Left kidney (tissue), 2 donors: ENCODE results near the gene KIF18A. TPM values are rescaled to one million over a fixed set of nuclear protein-coding genes. Genes with fewer than 3 reads are reported as not detected.

ENCODE experiments used
- DNase-seq: peaks from one replicate; pipeline ENCODE4 v3.0.0-alpha.2; 2013
- polyA plus RNA-seq: library from polyadenylated mRNA; unstranded; fragments of 120-200 nt; gene quantifications from one replicate; pipeline ENCODE4 v1.2.1, GENCODE V29; 2013; ENCODE audit not compliant: insufficient read length

KIF18A gene
- polyA plus RNA-seq, 1 donor: 17.8 TPM

DNA sequence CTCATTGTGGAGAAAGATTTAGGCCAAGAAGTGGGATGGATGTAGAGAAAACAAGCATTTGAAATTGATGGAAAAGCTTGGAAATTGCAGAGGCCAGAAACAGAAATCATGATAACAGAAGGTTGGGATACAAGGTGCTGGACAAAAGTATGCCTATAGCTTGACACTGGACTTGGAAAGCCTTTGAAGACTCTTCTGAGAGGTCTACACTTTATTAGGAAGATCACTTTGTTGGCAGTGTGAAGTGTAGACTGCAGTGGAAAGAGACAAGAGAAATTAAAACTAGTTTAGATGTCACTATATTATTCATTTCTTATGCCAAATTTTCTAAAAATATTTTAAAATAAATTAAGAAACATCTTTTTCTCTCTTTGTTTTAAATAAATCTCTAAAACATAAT is 59.1 kb downstream of the KIF18A start:
- DNase-seq: no peak

DNA sequence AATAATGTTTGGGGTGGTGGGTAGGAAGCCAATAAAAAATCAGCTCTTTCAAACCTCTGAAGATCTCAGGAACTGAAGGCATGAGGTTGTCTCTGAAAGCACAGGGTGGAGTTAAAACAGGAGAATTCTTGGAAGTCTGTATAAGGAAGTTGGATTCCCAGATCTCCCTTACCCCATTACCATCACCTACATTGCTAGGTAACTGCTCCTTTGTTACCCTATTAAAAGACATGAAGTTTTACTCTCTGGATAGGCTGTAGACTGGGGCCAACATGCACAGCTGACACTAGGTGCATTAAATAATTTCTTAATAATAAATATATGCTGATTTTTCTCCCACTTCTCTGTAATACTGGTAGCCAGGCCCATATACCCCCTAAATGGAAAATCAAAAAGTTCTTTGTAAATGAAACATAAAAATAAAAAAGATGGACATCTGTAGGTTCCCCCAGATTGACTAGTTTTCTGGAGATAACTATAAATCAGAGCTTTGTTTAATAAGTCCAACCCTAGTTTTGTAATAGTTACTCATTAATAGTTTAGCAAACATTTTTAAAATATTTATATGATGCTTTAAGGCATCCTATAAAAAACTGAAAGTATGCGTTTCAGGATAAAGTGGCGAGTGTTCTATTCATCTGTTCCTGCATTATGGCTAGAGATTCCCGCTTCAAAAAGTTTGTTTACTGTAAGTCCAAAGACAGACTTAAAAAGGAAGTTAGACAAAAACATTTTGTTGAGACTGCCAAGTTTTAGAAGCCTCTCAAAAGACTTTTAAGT is 63.8 kb downstream of the KIF18A start:
- no peak for DNase-seq

DNA sequence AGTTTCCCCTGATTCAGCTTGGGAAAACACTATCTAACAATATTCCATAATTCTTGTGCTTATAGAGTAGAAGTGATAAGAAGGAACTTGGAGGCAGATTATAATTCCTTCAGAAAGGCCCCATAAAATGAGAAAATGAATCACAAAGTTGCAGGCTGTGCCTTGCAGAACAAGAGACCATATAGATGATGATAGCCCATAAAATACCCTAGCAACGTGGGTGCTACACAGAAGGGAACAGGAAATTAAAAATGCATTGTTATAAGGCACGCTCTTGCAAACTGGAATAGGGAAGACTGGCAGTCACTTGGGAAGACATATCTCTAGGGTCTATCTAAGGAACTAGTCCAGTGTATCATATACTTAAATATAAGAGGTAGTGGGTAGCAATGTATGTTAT is 67.6 kb downstream of the KIF18A start:
- no peak for DNase-seq

DNA sequence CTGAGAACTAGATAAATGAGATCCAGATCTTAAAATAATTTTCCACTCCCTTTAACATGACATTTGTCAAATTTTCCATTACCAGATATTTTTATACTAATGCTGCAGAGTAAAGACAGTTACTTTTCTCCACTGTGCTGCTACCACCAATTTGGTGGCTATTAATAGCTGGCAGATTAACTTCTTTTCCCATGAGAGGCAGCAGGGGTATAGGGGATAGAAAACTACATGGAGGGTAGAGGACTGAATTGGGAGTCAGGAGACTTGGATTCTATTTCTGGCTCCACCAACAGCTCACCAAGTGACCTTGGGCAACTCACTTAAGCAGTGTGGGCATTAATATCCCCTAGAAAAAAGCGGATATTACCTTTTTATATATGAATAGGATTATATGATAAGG is 69.2 kb downstream of the KIF18A start:
- no peak for DNase-seq

DNA sequence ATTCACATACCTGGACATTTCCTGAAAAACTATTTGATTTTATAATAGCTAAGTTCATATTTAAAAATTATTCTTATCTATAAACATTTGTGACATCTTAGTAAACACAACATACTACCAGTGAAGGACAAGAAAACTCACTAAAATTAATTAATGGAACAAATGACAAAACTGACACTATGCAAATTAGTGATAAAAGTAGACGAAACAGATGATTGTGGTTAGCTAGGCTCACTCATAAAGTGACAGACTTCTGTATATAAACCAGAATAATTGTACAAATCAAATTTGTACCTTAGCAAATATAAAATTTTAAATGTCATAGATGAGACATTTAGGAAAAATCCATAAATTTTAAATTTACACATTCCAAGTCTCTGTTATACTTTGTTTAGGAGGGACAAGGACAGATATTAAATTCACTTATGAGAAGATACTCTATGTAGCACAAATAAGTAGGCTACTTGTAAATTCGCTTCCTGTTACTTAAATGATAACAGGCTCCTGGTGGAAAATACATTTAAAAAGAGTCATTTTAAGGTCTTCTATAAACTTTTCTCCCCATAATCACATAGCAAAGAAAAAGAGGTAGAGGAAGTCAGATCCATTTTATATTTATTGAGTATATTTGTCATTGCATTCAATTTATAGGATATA is 81.2 kb downstream of the KIF18A start:
- DNase-seq: no peak

- DNase-seq: no peak
Observed at GRCh38 chr11:28017816-28018215, 90.1 kb downstream of the KIF18A start.

DNA sequence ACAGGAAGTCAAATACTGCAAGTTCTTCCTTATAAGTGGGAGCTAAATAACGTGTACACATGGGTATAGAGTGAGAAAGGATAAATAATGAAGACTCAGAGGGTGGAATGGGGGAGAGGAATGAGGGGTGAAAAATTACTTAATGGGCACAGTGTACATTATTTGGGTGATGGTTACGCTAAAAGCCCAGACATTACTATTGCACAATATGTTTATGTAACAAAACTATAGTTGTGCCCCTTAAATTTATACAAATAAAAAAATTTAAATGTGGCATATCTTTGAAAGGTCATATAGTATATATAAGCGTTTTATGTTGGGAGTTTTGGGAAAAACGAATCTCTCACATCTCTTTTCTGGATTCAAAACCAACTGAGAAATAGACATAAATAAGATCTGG is 96.1 kb downstream of the KIF18A start:
- DNase-seq: no peak

DNA sequence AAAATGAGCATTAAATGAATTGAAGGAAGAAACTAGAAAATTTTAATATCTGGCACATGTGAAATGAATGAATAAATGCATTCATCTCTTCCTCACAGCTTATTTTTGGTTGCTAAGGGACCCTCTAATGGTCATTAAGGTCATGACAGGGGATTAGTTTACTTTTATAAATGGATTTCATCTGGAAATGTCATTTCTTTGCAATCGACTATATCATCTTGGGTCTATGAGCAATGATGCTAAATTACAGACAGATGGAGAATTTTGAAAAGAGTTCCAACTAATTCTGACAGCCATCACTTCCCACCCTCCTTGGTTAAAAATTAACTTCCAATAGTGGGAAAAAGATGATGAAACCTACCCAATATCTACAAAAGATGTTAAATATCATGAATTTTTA is 98.0 kb downstream of the KIF18A start:
- no peak for DNase-seq

DNA sequence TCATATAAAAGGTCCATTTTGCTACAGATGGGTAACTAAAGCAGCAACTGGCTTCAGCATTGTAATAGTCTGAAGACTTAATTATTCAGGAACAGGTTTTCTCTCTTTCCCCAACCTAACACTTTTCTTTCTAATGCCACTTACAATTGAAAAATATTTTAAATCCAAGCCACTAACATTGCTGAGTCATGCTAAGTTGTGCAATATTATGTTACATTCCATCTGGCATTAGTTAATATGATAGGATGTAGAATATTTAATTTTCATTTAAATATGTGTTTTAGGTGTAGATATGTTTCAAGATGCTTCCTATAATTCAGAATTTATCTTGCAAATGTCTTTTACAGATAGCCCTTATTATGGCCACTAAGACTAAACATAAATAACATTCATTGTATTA is 98.6 kb downstream of the KIF18A start:
- DNase-seq: no peak

GRCh38 chr11:28003615-28004014 is 104.3 kb downstream of the KIF18A start:
- no peak for DNase-seq

- DNase-seq: no peak
Observed at GRCh38 chr11:27998552-27998951, 109.4 kb downstream of the KIF18A start.

DNA sequence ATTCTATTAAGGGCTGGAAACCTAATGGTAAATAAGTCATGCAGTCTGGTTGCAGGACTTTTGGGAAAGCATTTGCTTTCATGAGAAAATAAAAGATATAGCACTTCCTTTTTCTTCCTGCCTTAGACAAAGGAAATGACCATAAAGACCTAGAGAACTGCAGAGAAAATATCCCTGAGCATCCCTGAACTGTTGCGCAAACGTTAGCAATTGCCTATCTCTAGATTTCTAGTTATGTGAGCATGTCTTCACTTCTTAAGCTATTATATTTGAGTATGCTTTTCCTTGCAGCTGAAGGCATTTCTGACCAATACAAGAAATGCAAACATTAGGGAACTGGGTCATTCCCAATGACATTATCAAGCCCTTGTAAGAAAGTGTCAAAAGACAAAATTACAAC is 110.6 kb downstream of the KIF18A start:
- DNase-seq: no peak

DNA sequence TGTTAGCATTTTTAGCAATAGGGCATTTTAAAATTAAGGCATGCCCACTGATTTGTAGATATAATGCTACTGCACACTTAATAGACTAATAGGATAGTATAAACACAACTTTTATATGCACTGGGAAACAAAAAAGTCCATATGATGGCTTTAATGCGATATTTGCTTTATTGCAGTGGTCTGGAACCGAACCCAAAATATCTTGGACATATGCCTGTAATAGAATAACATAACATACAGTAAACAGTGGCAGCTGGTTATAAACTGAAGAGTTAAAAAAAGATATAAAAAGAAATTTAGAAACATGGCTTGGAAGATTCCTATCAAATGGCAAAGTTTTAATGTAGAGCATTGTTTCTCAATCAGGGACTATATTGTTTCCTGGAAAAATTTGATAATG is 111.9 kb downstream of the KIF18A start:
- DNase-seq: no peak

DNA sequence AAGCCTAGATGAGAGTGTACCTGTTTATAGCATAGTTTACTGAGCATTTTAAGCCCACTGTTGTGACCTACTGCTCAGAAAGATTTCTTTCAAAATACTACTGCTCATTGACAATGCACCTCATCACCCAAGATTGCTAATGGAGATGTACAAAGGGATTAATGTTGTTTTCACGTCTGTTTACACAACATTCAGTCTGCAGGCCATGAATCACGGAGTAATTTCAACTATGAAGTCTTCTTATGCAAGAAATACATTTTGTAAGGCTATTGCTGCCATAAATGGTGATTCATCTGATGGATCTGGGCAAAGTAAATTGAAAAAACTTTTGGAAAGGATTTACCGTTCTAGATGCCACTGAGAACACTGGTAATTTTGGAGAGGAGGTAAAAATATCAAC is 112.9 kb downstream of the KIF18A start:
- no peak for DNase-seq

- DNase-seq: no peak
Observed at GRCh38 chr11:27991736-27992135, 116.2 kb downstream of the KIF18A start.

GRCh38 chr11:27977527-27977926 is 130.4 kb downstream of the KIF18A start:
- DNase-seq: no peak

GRCh38 chr11:27977031-27977430 is 130.9 kb downstream of the KIF18A start:
- DNase-seq: no peak

DNA sequence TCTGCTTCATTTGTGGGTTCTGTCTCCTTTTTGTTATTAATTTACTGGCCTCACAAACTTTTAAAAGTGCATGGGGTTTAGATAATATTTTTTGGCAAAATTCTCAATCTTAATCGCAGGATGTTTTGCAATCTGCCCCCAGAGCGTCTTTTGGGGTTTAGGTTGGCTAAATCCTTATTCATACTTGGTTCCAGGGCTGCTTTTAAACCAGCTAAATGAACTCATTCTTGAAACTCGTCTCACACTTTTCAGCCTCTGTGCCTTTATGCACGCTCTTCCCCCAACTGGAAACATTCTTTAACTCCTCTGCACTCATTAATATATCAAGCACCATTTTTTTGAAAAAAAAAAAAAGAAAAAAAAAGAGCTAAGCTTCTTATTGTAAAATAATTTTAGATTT is 131.7 kb downstream of the KIF18A start:
- no peak for DNase-seq

DNA sequence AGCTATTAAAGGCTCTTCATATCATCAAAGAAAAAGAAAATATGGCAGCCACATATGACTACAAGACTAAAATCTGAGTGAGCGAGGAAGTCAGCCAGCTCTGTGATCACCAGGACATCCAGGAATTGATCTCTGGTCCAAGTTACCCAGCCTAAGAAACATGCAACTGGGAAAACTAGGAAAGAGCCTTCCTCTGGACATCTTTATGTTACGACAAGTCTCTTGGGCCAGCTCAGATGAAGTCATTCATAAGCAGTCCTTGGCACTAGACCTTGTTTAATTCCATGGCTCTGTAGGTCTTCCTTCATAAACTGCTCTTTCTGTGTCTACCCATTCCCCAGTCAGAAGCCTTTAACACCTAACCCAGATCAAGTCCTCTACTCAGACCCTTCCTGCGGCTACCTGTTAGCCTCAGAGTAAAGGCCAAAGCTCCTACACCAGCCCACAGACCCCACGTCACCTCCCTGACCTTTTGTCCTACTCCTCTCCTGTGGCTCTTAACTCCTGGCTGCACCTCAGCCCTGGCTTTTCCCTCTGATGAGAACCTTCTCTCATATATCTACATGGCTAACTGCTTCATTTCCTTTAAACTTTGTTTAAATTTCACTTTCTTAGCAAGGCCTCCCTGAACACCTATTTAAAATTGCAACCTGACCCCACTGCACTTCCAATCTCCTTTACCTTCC is 134.0 kb downstream of the KIF18A start:
- DNase-seq: no peak

DNA sequence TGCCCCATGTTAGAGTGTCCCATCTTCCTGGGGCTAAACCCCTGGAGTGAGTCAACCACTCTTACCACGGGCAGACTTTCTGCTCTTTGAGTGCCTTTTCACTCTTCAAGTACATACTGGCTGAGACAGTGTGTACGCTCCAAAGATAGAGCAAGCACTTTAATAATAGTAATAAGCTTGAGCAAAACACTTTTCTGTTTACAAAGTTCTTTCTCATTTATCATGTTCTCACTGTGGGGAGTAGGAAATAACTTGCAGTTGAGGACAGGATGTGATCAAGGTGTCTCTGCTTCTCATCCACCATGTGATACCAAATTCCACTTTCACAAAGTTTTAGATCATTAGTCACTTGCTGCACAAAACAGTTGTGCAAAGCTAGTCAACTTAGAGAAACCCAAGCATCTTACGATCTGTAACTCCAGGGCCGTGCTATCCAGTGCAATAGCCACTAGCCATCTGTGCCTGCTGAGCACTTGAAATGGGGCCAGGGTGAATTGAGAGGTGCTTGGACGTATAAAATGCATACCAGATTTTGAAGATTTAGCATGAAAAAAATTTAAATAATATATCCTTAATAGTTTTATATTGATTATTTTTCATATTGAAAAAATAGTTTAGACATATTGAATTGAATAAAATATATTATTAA is 135.3 kb downstream of the KIF18A start:
- no peak for DNase-seq

- DNase-seq: no peak
Observed at GRCh38 chr11:27971171-27971570, 136.8 kb downstream of the KIF18A start.
